Measurements from ENCODE around the gene AZU1. TPM values are rescaled to one million over a fixed set of nuclear protein-coding genes. Genes with fewer than 3 reads are reported as not detected.
A peak's percentile ranks its signal among the peaks of the same experiment; 100 is the strongest.

The AZU1 gene
- total RNA-seq, result 2.5 TPM

- DNase-seq, result no peak
Measured at GRCh38 chr19:827710-828321, at the start of gene AZU1. AZU1 (plus strand) TSS chr19:827837; CDS start chr19:827847, 10 bp downstream.

- DNase-seq, result peak; percentile 62
Measured at GRCh38 chr19:778910-779653, 48.6 kb upstream of the AZU1 start.

GRCh38 chr19:780935-781334 lies 46.7 kb upstream of the AZU1 start:
- no peak for DNase-seq

- no peak for DNase-seq
Measured at GRCh38 chr19:781800-782184, 45.8 kb upstream of the AZU1 start.

GRCh38 chr19:782185-782877 lies 45.3 kb upstream of the AZU1 start:
- peak; percentile 30 for DNase-seq

GRCh38 chr19:782878-783668 lies 44.6 kb upstream of the AZU1 start:
- no peak for DNase-seq

- DNase-seq, result no peak
Measured at GRCh38 chr19:784541-784940, 43.1 kb upstream of the AZU1 start.

- DNase-seq, result no peak
Measured at GRCh38 chr19:787536-787935, 40.1 kb upstream of the AZU1 start.

- DNase-seq, result no peak
Measured at GRCh38 chr19:788686-788982, 39.0 kb upstream of the AZU1 start.

GRCh38 chr19:788983-789700 lies 38.5 kb upstream of the AZU1 start:
- DNase-seq, result peak; percentile 45

- no peak for DNase-seq
Measured at GRCh38 chr19:789701-790060, 38.0 kb upstream of the AZU1 start.

- no peak for DNase-seq
Measured at GRCh38 chr19:791007-791566, 36.5 kb upstream of the AZU1 start.

- no peak for DNase-seq
Measured at GRCh38 chr19:791567-792305, 35.9 kb upstream of the AZU1 start.

GRCh38 chr19:792306-792885 lies 35.2 kb upstream of the AZU1 start:
- DNase-seq, result no peak

GRCh38 chr19:793806-794205 lies 33.8 kb upstream of the AZU1 start:
- DNase-seq, result no peak

- DNase-seq, result peak; percentile 67
Measured at GRCh38 chr19:795073-795611, 32.5 kb upstream of the AZU1 start.

GRCh38 chr19:795691-796581 lies 31.7 kb upstream of the AZU1 start:
- no peak for DNase-seq

GRCh38 chr19:796692-797527 lies 30.7 kb upstream of the AZU1 start, which contains the start of gene PTBP1:
PTBP1 (plus strand) TSS chr19:797452; CDS start chr19:797498, 46 bp downstream.
- DNase-seq, result peak; percentile 100
